ENCODE measurements around the gene LMO2. TPM values are rescaled to one million over a fixed set of nuclear protein-coding genes. Genes with fewer than 3 reads are reported as not detected.

The LMO2 gene
- total RNA-seq, 2 experiments from 2014 or later, result 0.14 to 0.21 TPM

Other genes with a start within 250 kb of the LMO2 start
- under 1 TPM in 1 of 2 experiments, not detected in 1; 0.28 TPM for gene C11orf91, start 191.2 kb downstream of the LMO2 start, total RNA-seq
- gene CD59, start 155.7 kb downstream of the LMO2 start, total RNA-seq, result 10 to 100 TPM; 58.4 to 60.3 TPM
- gene FBXO3, start 117.6 kb downstream of the LMO2 start, total RNA-seq, result 10 to 100 TPM; 10.1 to 13.2 TPM
- gene CAPRIN1, start 159.7 kb upstream of the LMO2 start, total RNA-seq, result 100 to 1,000 TPM; 313 to 342 TPM
- 100 to 1,000 TPM; 160 to 169 TPM for gene NAT10, start 213.6 kb upstream of the LMO2 start, total RNA-seq

Data from activated naive CD8-positive, alpha-beta T cell treated with anti-CD3 and anti-CD28 coated beads for 36 hours (primary cell).